ENCODE data around the gene NDUFA5.
A peak's percentile ranks its signal among the peaks of the same experiment; 100 is the strongest.
"Not testable (repeated sequence)": the region's sequence is repeated elsewhere in the genome, so short reads cannot be mapped to it uniquely, and the experiment has no call there.

The NDUFA5 gene

GRCh38 chr7:123558289-123558874 lies 764 bp upstream of the NDUFA5 start:
- no peaks in the 10 kb centered on the region for H3K27me3 ChIP-seq (ENCODE audit: control insufficient read depth in 1 of 2, insufficient read depth in 2 of 2, low read length in 2 of 2)
- H3K9me3 ChIP-seq (ENCODE audit: control insufficient read depth in 1 of 2, low read length in 2 of 2) = no peaks in the 10 kb centered on the region
- H3K9ac ChIP-seq (ENCODE audit: low read depth in 1 of 2, low read length in 2 of 2) = peak overlapping the region; percentile 34 to 96
- peak overlapping the region; percentile 89 to 98 for H3K4me3 ChIP-seq (ENCODE audit: low read depth in 1 of 2, low read length in 2 of 2)
- peak overlapping the region; percentile 15 for H3K27ac ChIP-seq (ENCODE audit: low read depth, low read length)
- peaks cover 13 to 19% of the 10 kb centered on the region in 2 donors for H3K4me1 ChIP-seq (ENCODE audit: control insufficient read depth in 1 of 2, insufficient read depth in 2 of 2, low read length in 2 of 2)
- peaks cover 0 to 5% of the 10 kb centered on the region in 2 donors for H3K36me3 ChIP-seq (ENCODE audit: control insufficient read depth in 1 of 2, insufficient read depth in 2 of 2, low read length in 2 of 2)

- peak overlapping the region; percentile 89 to 98 for H3K4me3 ChIP-seq (ENCODE audit: low read depth in 1 of 2, low read length in 2 of 2)
- H3K4me1 ChIP-seq (ENCODE audit: control insufficient read depth in 1 of 2, insufficient read depth in 2 of 2, low read length in 2 of 2) = peaks cover 13 to 19% of the 10 kb centered on the region in 2 donors
- peaks cover 5 to 8% of the 10 kb centered on the region in 2 donors for H3K36me3 ChIP-seq (ENCODE audit: control insufficient read depth in 1 of 2, insufficient read depth in 2 of 2, low read length in 2 of 2)
- H3K27ac ChIP-seq (ENCODE audit: low read depth, low read length) = no peak overlapping the region
- no peaks in the 10 kb centered on the region for H3K9me3 ChIP-seq (ENCODE audit: control insufficient read depth in 1 of 2, low read length in 2 of 2)
- no peaks in the 10 kb centered on the region for H3K27me3 ChIP-seq (ENCODE audit: control insufficient read depth in 1 of 2, insufficient read depth in 2 of 2, low read length in 2 of 2)
- H3K9ac ChIP-seq (ENCODE audit: low read depth in 1 of 2, low read length in 2 of 2) = peak overlapping the region; percentile 93 to 96
These were observed 611 bp downstream of the NDUFA5 start for GRCh38 chr7:123557016-123557397.

GRCh38 chr7:123555484-123555883 lies 2.1 kb downstream of the NDUFA5 start:
- Histone ChIP-seq H3K27ac (ENCODE audit: low read depth, low read length) (no peak overlapping the region), H3K27me3 (ENCODE audit: control insufficient read depth in 1 of 2, insufficient read depth in 2 of 2, low read length in 2 of 2) (no peaks in the 10 kb centered on the region), H3K36me3 (ENCODE audit: control insufficient read depth in 1 of 2, insufficient read depth in 2 of 2, low read length in 2 of 2) (peaks cover 5 to 8% of the 10 kb centered on the region in 2 donors), H3K9me3 (ENCODE audit: control insufficient read depth in 1 of 2, low read length in 2 of 2) (no peaks in the 10 kb centered on the region), H3K4me1 (ENCODE audit: control insufficient read depth in 1 of 2, insufficient read depth in 2 of 2, low read length in 2 of 2) (peaks cover 13 to 19% of the 10 kb centered on the region in 2 donors), H3K4me3 (ENCODE audit: low read depth in 1 of 2, low read length in 2 of 2) (no peak overlapping the region), H3K9ac (ENCODE audit: low read depth in 1 of 2, low read length in 2 of 2) (no peak overlapping the region)

GRCh38 chr7:123553159-123553558 lies 4.5 kb downstream of the NDUFA5 start:
- Histone ChIP-seq H3K4me1 (ENCODE audit: control insufficient read depth in 1 of 2, insufficient read depth in 2 of 2, low read length in 2 of 2) (peaks cover 13 to 19% of the 10 kb centered on the region in 2 donors), H3K36me3 (ENCODE audit: control insufficient read depth in 1 of 2, insufficient read depth in 2 of 2, low read length in 2 of 2) (peaks cover 15 to 26% of the 10 kb centered on the region in 2 donors)

GRCh38 chr7:123552641-123553040 lies 5.0 kb downstream of the NDUFA5 start:
- Histone ChIP-seq H3K27ac (ENCODE audit: low read depth, low read length) (no peak overlapping the region), H3K9ac (ENCODE audit: low read depth in 1 of 2, low read length in 2 of 2) (no peak overlapping the region), H3K4me1 (ENCODE audit: control insufficient read depth in 1 of 2, insufficient read depth in 2 of 2, low read length in 2 of 2) (peaks cover 13 to 19% of the 10 kb centered on the region in 2 donors), H3K4me3 (ENCODE audit: low read depth in 1 of 2, low read length in 2 of 2) (no peak overlapping the region), H3K9me3 (ENCODE audit: control insufficient read depth in 1 of 2, low read length in 2 of 2) (no peaks in the 10 kb centered on the region), H3K27me3 (ENCODE audit: control insufficient read depth in 1 of 2, insufficient read depth in 2 of 2, low read length in 2 of 2) (no peaks in the 10 kb centered on the region), H3K36me3 (ENCODE audit: control insufficient read depth in 1 of 2, insufficient read depth in 2 of 2, low read length in 2 of 2) (peaks cover 15 to 28% of the 10 kb centered on the region in 2 donors)

More at GRCh38 chr7:123553159-123553558, 4.5 kb downstream of the NDUFA5 start:
- H3K27ac ChIP-seq (ENCODE audit: low read depth, low read length) = no peak overlapping the region
- H3K4me3 ChIP-seq (ENCODE audit: low read depth in 1 of 2, low read length in 2 of 2) = no peak overlapping the region
- no peak overlapping the region for H3K9ac ChIP-seq (ENCODE audit: low read depth in 1 of 2, low read length in 2 of 2)
- H3K9me3 ChIP-seq (ENCODE audit: control insufficient read depth in 1 of 2, low read length in 2 of 2) = no peaks in the 10 kb centered on the region
- H3K27me3 ChIP-seq (ENCODE audit: control insufficient read depth in 1 of 2, insufficient read depth in 2 of 2, low read length in 2 of 2) = no peaks in the 10 kb centered on the region

GRCh38 chr7:123552134-123552533 lies 5.5 kb downstream of the NDUFA5 start:
- not testable (repeated sequence) for H3K9ac ChIP-seq (ENCODE audit: low read depth in 1 of 2, low read length in 2 of 2); H3K27ac ChIP-seq (ENCODE audit: low read depth, low read length)

GRCh38 chr7:123548406-123548805 lies 9.2 kb downstream of the NDUFA5 start:
- Histone ChIP-seq H3K27ac (ENCODE audit: low read depth, low read length) (no peak overlapping the region), H3K4me1 (ENCODE audit: control insufficient read depth in 1 of 2, insufficient read depth in 2 of 2, low read length in 2 of 2) (no peaks in the 10 kb centered on the region), H3K4me3 (ENCODE audit: low read depth in 1 of 2, low read length in 2 of 2) (no peak overlapping the region), H3K9me3 (ENCODE audit: control insufficient read depth in 1 of 2, low read length in 2 of 2) (no peaks in the 10 kb centered on the region), H3K36me3 (ENCODE audit: control insufficient read depth in 1 of 2, insufficient read depth in 2 of 2, low read length in 2 of 2) (peaks cover 13 to 41% of the 10 kb centered on the region in 2 donors), H3K9ac (ENCODE audit: low read depth in 1 of 2, low read length in 2 of 2) (no peak overlapping the region), H3K27me3 (ENCODE audit: control insufficient read depth in 1 of 2, insufficient read depth in 2 of 2, low read length in 2 of 2) (no peaks in the 10 kb centered on the region)

More at GRCh38 chr7:123552134-123552533, 5.5 kb downstream of the NDUFA5 start:
- Histone ChIP-seq H3K4me1 (ENCODE audit: control insufficient read depth in 1 of 2, insufficient read depth in 2 of 2, low read length in 2 of 2) (peaks cover 13 to 19% of the 10 kb centered on the region in 2 donors), H3K36me3 (ENCODE audit: control insufficient read depth in 1 of 2, insufficient read depth in 2 of 2, low read length in 2 of 2) (peaks cover 15 to 32% of the 10 kb centered on the region in 2 donors)
- H3K27me3 ChIP-seq (ENCODE audit: control insufficient read depth in 1 of 2, insufficient read depth in 2 of 2, low read length in 2 of 2); H3K4me3 ChIP-seq (ENCODE audit: low read depth in 1 of 2, low read length in 2 of 2); H3K9me3 ChIP-seq (ENCODE audit: control insufficient read depth in 1 of 2, low read length in 2 of 2): not testable (repeated sequence)

GRCh38 chr7:123539871-123540270 lies 17.7 kb downstream of the NDUFA5 start:
- Histone ChIP-seq H3K9me3 (ENCODE audit: control insufficient read depth in 1 of 2, low read length in 2 of 2) (no peaks in the 10 kb centered on the region), H3K27ac (ENCODE audit: low read depth, low read length) (no peak overlapping the region), H3K4me1 (ENCODE audit: control insufficient read depth in 1 of 2, insufficient read depth in 2 of 2, low read length in 2 of 2) (no peaks in the 10 kb centered on the region), H3K27me3 (ENCODE audit: control insufficient read depth in 1 of 2, insufficient read depth in 2 of 2, low read length in 2 of 2) (no peaks in the 10 kb centered on the region), H3K9ac (ENCODE audit: low read depth in 1 of 2, low read length in 2 of 2) (no peak overlapping the region), H3K36me3 (ENCODE audit: control insufficient read depth in 1 of 2, insufficient read depth in 2 of 2, low read length in 2 of 2) (peaks cover 0 to 8% of the 10 kb centered on the region in 2 donors), H3K4me3 (ENCODE audit: low read depth in 1 of 2, low read length in 2 of 2) (no peak overlapping the region)

GRCh38 chr7:123538897-123539296 lies 18.7 kb downstream of the NDUFA5 start:
- Histone ChIP-seq H3K4me3 (ENCODE audit: low read depth in 1 of 2, low read length in 2 of 2) (no peak overlapping the region), H3K4me1 (ENCODE audit: control insufficient read depth in 1 of 2, insufficient read depth in 2 of 2, low read length in 2 of 2) (peaks cover 4 to 5% of the 10 kb centered on the region in 2 donors), H3K27me3 (ENCODE audit: control insufficient read depth in 1 of 2, insufficient read depth in 2 of 2, low read length in 2 of 2) (peaks cover 2 to 4% of the 10 kb centered on the region in 2 donors), H3K9ac (ENCODE audit: low read depth in 1 of 2, low read length in 2 of 2) (no peak overlapping the region), H3K9me3 (ENCODE audit: control insufficient read depth in 1 of 2, low read length in 2 of 2) (no peaks in the 10 kb centered on the region), H3K27ac (ENCODE audit: low read depth, low read length) (no peak overlapping the region), H3K36me3 (ENCODE audit: control insufficient read depth in 1 of 2, insufficient read depth in 2 of 2, low read length in 2 of 2) (peaks cover 0 to 8% of the 10 kb centered on the region in 2 donors)

- H3K9me3 ChIP-seq (ENCODE audit: control insufficient read depth in 1 of 2, low read length in 2 of 2) = no peaks in the 10 kb centered on the region
- H3K4me1 ChIP-seq (ENCODE audit: control insufficient read depth in 1 of 2, insufficient read depth in 2 of 2, low read length in 2 of 2) = peaks cover 4 to 7% of the 10 kb centered on the region in 2 donors
- H3K4me3 ChIP-seq (ENCODE audit: low read depth in 1 of 2, low read length in 2 of 2) = no peak overlapping the region
- H3K36me3 ChIP-seq (ENCODE audit: control insufficient read depth in 1 of 2, insufficient read depth in 2 of 2, low read length in 2 of 2) = peaks cover 0 to 7% of the 10 kb centered on the region in 2 donors
- peaks cover 9 to 11% of the 10 kb centered on the region in 2 donors for H3K27me3 ChIP-seq (ENCODE audit: control insufficient read depth in 1 of 2, insufficient read depth in 2 of 2, low read length in 2 of 2)
- H3K27ac ChIP-seq (ENCODE audit: low read depth, low read length) = no peak overlapping the region
- no peak overlapping the region for H3K9ac ChIP-seq (ENCODE audit: low read depth in 1 of 2, low read length in 2 of 2)
These were observed 19.4 kb downstream of the NDUFA5 start for GRCh38 chr7:123538189-123538714.
